ENCODE measurements around the gene ATP5F1B.

DNA sequence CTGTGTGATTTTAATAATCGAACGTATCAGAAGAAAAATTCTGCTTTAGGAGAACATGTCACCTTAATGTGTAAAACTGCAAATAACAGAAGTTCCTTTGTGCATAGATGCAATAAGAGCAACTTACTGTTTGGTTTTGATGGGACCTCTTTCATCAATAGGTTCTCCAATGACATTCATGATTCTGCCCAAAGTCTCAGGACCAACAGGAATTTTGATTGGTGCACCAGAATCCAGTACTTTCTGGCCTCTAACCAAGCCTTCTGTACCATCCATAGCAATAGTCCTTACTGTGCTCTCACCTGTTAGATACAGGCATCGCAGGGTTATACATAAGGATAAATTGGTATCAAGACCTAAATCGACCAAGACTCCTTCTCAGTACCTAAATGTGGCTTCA, 1.1 kb downstream of the ATP5F1B start:
- TF ChIP-seq CTCF (IDR thresholded peaks at IDR 0.05) (no peak), POLR2A (IDR thresholded peaks at IDR 0.05) (no peak)

Measured in testis (tissue), 2 donors.